B cell (primary cell): ENCODE data around the gene CD300LB. TPM values are rescaled to one million over a fixed set of nuclear protein-coding genes. Genes with fewer than 3 reads are reported as not detected.

Experiments used
- ATAC-seq: fragments of 200-7000 bp; cut with Tn5 transposase; one replicate; pipeline ENCODE4 v1.10.0; 2021; ENCODE audit warnings: low read depth, mild to moderate bottlenecking, moderate number of reproducible peaks, moderate library complexity
- CTCF ChIA-PET: fragments of 350-600 bp; sonication (Branson Sonifier 250); formaldehyde crosslinking; loops from one replicate; lab custom pipeline; 2021; ENCODE audit warnings: antibody characterized with exemption, inconsistent platforms; lab: Charles Lee
- POLR2A ChIA-PET: fragments of 350-600 bp; sonication (Branson Sonifier 250); formaldehyde crosslinking; loops from one replicate; lab custom pipeline; 2021; ENCODE audit warnings: antibody characterized with exemption; lab: Charles Lee
- DNase-seq: peaks from one replicate; pipeline ENCODE4 v3.0.0; 2013
- H2AFZ ChIP-seq: 2 replicates; pipeline ENCODE4 v1.6.1; 2012; ENCODE audit warnings: mild to moderate bottlenecking, low read depth, low read length; ENCODE audit not compliant: insufficient read depth, poor library complexity, severe bottlenecking
- H3K27ac ChIP-seq, 2 donors: 1 replicate in 1 of 2; 2 replicates in 1 of 2; pipeline ENCODE4 v1.5.1; 2012 to 2013; ENCODE audit warnings: low read length in 2 of 2, mild to moderate bottlenecking in 2 of 2, moderate library complexity in 1 of 2
- H3K27me3 ChIP-seq, 4 experiments: fragments of 200-600 bp in 1 of 4; sonication (generic) in 1 of 4; replicated peaks in 1 of 4; 1 replicate in 2 of 4; 2 replicates in 2 of 4; pipeline versions ENCODE4 v1.6.1 to v1.7.0; 2013 to 2016; ENCODE audit warnings: low read length in 3 of 4, mild to moderate bottlenecking in 2 of 4, mixed read lengths in 1 of 4, moderate library complexity in 1 of 4; ENCODE audit not compliant: insufficient read depth in 4 of 4, control insufficient read depth in 3 of 4; ENCODE audit errors: control extremely low read depth in 1 of 4
- H3K36me3 ChIP-seq, 2 experiments: replicated peaks in 1 of 2; 1 replicate in 1 of 2; 2 replicates in 1 of 2; pipeline versions ENCODE4 v1.6.1 to v1.7.1; 2013; ENCODE audit warnings: low read length in 1 of 2; ENCODE audit not compliant: insufficient read depth in 2 of 2, control insufficient read depth in 1 of 2; ENCODE audit errors: control extremely low read depth in 1 of 2, extremely low read depth in 1 of 2
- H3K4me1 ChIP-seq, 2 donors: fragments of 200-600 bp in 1 of 2; sonication (generic) in 1 of 2; 1 replicate in 1 of 2; 2 replicates in 1 of 2; pipeline versions ENCODE4 v1.5.1 to v1.6.1; 2013 to 2017; ENCODE audit warnings: low read length in 2 of 2; ENCODE audit not compliant: control insufficient read depth in 2 of 2, insufficient read depth in 2 of 2
- H3K4me2 ChIP-seq: replicated peaks from 2 replicates; pipeline ENCODE3; 2012; ENCODE audit warnings: mild to moderate bottlenecking, low read depth, low read length; ENCODE audit not compliant: poor library complexity, severe bottlenecking
- H3K4me3 ChIP-seq, 5 experiments: fragments of 200-600 bp in 1 of 5; sonication (generic) in 1 of 5; 1 replicate in 3 of 5; 2 replicates in 2 of 5; pipeline versions ENCODE4 v1.5.1 to v1.7.0; 2011 to 2016; ENCODE audit warnings: low read length in 4 of 5, mild to moderate bottlenecking in 4 of 5, low read depth in 2 of 5, control low read depth in 1 of 5, moderate library complexity in 1 of 5; ENCODE audit not compliant: insufficient read depth in 1 of 5; ENCODE audit errors: control extremely low read depth in 1 of 5, extremely low read depth in 1 of 5
- H3K79me2 ChIP-seq: fragments of 200-600 bp; sonication (generic); one replicate; pipeline ENCODE4 v1.6.0; 2016; ENCODE audit warnings: low read length; ENCODE audit not compliant: control insufficient read depth, insufficient read depth
- H3K9ac ChIP-seq: fragments of 200-600 bp; sonication (generic); 2 replicates; pipeline ENCODE4 v1.6.1; 2017; ENCODE audit warnings: mild to moderate bottlenecking, low read length, moderate library complexity
- H3K9me3 ChIP-seq, 3 donors: one replicate each; pipeline versions ENCODE4 v1.6.1 to v1.7.1; 2013; ENCODE audit warnings: low read length in 2 of 3; ENCODE audit not compliant: control insufficient read depth in 2 of 3, insufficient read depth in 1 of 3; ENCODE audit errors: control extremely low read depth in 1 of 3
- H4K20me1 ChIP-seq: 2 replicates; pipeline ENCODE4 v1.6.0; 2012; ENCODE audit warnings: mild to moderate bottlenecking, low read length; ENCODE audit not compliant: insufficient read depth, control insufficient read depth, poor library complexity, severe bottlenecking
- H3K27ac Mint-ChIP-seq: one replicate; pipeline ENCODE4 v1.8.0; 2021; ENCODE audit warnings: mixed read lengths
- H3K27me3 Mint-ChIP-seq: one replicate; pipeline ENCODE4 v1.8.0; 2021; ENCODE audit warnings: mixed read lengths
- H3K4me1 Mint-ChIP-seq: one replicate; pipeline ENCODE4 v1.8.0; 2021; ENCODE audit warnings: mixed read lengths
- H3K4me3 Mint-ChIP-seq: one replicate; pipeline ENCODE4 v1.8.0; 2021; ENCODE audit warnings: mixed read lengths
- H3K9me3 Mint-ChIP-seq: one replicate; pipeline ENCODE4 v1.8.0; 2022; ENCODE audit warnings: mixed read lengths; ENCODE audit not compliant: insufficient read depth
- CTCF ChIP-seq: fragments of 200-600 bp; IDR thresholded peaks from one replicate; pipeline ENCODE4 v1.8.0; 2022; ENCODE audit warnings: antibody characterized with exemption, mild to moderate bottlenecking
- EZH2 ChIP-seq: IDR thresholded peaks from 2 replicates; pipeline ENCODE4 v1.6.1; 2012; ENCODE audit warnings: borderline replicate concordance, low read depth, mild to moderate bottlenecking, moderate library complexity, low read length; ENCODE audit not compliant: insufficient read depth, poor library complexity, severe bottlenecking
- WGBS: methylation state at CpG from one replicate; pipeline ENCODE4 v1.1.5; 2013; ENCODE audit warnings: missing lambda C conversion rate; ENCODE audit not compliant: insufficient coverage; 5-methylcytosine and 5-hydroxymethylcytosine counted together
- intact Hi-C: fragments of 100-400 bp; cut with micrococcal nuclease; formaldehyde crosslinking; loops from one replicate; pipeline ENCODE4 v1.10.0; 2022
- polyA plus RNA-seq: library from polyadenylated mRNA; depleted of rRNA; stranded (reverse); fragments of >200 nt; gene quantifications from 2 replicates; pipeline ENCODE4 v1.2.3, GENCODE V29; 2012
- total RNA-seq, 2 donors: library from RNA; stranded (reverse); fragments of 120-200 nt in 1 of 2; gene quantifications; 1 replicate in 1 of 2; 2 replicates in 1 of 2; pipeline versions ENCODE4 v1.2.3 to v1.2.4, GENCODE V29; 2013 to 2022

The CD300LB gene
- total and polyA plus RNA-seq, 2 donors (not counting 1 experiment from before 2014, with no cell fraction given), result 0.12 to 0.39 TPM

DNA sequence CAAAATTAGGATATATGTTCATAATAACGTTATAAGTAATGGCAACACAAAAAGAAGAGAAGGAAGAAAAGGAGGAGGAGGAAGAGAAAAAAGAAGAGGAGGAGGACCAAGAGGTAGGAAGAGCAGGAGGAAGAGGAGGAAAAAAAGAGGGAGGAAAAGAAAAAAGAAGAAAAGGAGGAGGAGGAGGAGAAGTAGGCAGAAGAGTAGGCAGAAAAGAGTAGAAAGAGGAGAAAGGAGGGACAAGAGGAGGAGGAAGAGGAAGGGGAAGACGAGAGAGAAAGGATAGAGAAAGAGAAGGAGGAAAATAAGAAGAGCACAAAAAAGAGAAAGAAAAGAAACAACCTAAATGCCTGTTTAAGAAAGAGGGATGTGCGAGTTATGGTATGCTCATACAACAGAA lies 5.6 kb upstream of the CD300LB start:
- no peak overlapping the region for H2AFZ ChIP-seq
- TF ChIP-seq CTCF, result peak; percentile 18
- no peak for TF ChIP-seq EZH2
- Mint-ChIP-seq H3K9me3 (no peaks in the 10 kb centered on the region), H3K27ac (no peak overlapping the region), H3K4me3 (no peak overlapping the region), H3K4me1 (peaks cover 10% of the 10 kb centered on the region), H3K27me3 (peaks cover 17% of the 10 kb centered on the region)
- no peak overlapping the region for H3K9ac ChIP-seq
- H3K27ac ChIP-seq, result no peak overlapping the region
- 94% methylated on average over 2 of the region's 3 CpGs for WGBS
- CTCF ChIA-PET, result no interaction called here
- no peaks in the 10 kb centered on the region for H4K20me1 ChIP-seq
- H3K27me3 ChIP-seq, result peaks cover 0 to 10% (median 5%) of the 10 kb centered on the region in 4 experiments
- no peaks in the 10 kb centered on the region for H3K79me2 ChIP-seq
- intact Hi-C loops, result no loop called here
- no peaks in the 10 kb centered on the region for H3K36me3 ChIP-seq
- no peak for DNase-seq
- H3K4me1 ChIP-seq, result peaks cover 12 to 14% of the 10 kb centered on the region in 2 donors
- no peak overlapping the region for H3K4me3 ChIP-seq
- no peak overlapping the region for H3K4me2 ChIP-seq
- H3K9me3 ChIP-seq, result no peaks in the 10 kb centered on the region
- POLR2A ChIA-PET, result no interaction called here
- ATAC-seq, result no peak

GRCh38 chr17:74532115-74532514 lies 840 bp upstream of the CD300LB start:
- Histone ChIP-seq H3K27ac (no peak overlapping the region), H3K9me3 (no peaks in the 10 kb centered on the region), H3K4me1 (peaks cover 28 to 39% of the 10 kb centered on the region in 2 donors), H4K20me1 (no peaks in the 10 kb centered on the region), H3K4me3 (peak overlapping the region in 1 of 5 experiments; percentile 30), H3K79me2 (no peaks in the 10 kb centered on the region), H3K9ac (no peak overlapping the region), H3K4me2 (peak overlapping the region; percentile 38), H2AFZ (peak overlapping the region; percentile 50), H3K36me3 (no peaks in the 10 kb centered on the region), H3K27me3 (peaks cover 0 to 13% (median 5%) of the 10 kb centered on the region in 4 experiments)
- 2% methylated on average over 4 of the region's 10 CpGs for WGBS
- DNase-seq (peak; percentile 70), ATAC-seq (peak; percentile 23)
- ChIA-PET CTCF (interaction anchor here (0.7 to 3.6 kb wide), 12 partner anchors 12 to 329 kb away, joined by 3 to 32 read pairs (median 4); partner anchors contain the start of genes CD300A, GPR142, RAB37 and TTYH2), POLR2A (no interaction called here)
- Mint-ChIP-seq H3K27me3 (peaks cover 11% of the 10 kb centered on the region), H3K27ac (peak overlapping the region; percentile 41), H3K4me3 (peak overlapping the region; percentile 50), H3K4me1 (peaks cover 29% of the 10 kb centered on the region), H3K9me3 (no peaks in the 10 kb centered on the region)
- intact Hi-C loops, result loop anchor here (2.0 kb wide), 1 partner anchor 77 kb away; no protein-coding TSS in a partner anchor
- no peak for TF ChIP-seq CTCF
- no peak for TF ChIP-seq EZH2
